DND-41 (cell line): ENCODE data around the gene THNSL1.

Experiments used
- CTCF ChIP-seq: IDR thresholded peaks from 2 replicates; pipeline ENCODE4 v1.5.1; 2012; ENCODE audit warnings: borderline replicate concordance, low read length, moderate library complexity, mild to moderate bottlenecking; ENCODE audit not compliant: poor library complexity, severe bottlenecking; ENCODE audit errors: extremely low read depth
- EZH2 ChIP-seq: IDR thresholded peaks from 3 replicates; pipeline ENCODE4 v1.6.1; 2012; ENCODE audit warnings: borderline replicate concordance, low read depth, mild to moderate bottlenecking, moderate library complexity, low read length, inconsistent platforms; ENCODE audit not compliant: severe bottlenecking

- no peak for TF ChIP-seq CTCF
- TF ChIP-seq EZH2: no peak
Measured at GRCh38 chr10:24993237-24993958, 23.0 kb upstream of the THNSL1 start.
